PC-3 (cell line): ENCODE results near the gene NELFE.

ENCODE experiments used
- EZH2 ChIP-seq: fragments of 300-600 bp; sonication (generic); IDR thresholded peaks from one replicate; pipeline ENCODE4 v1.6.1; 2017; ENCODE audit warnings: antibody characterized with exemption, mild to moderate bottlenecking, low read length; ENCODE audit not compliant: unreplicated experiment
- TF ChIP-seq, protein P1 (sequence below): fragments of 300-600 bp; sonication (generic); conservative IDR thresholded peaks from 2 replicates; pipeline ENCODE4 v1.5.1; 2017; ENCODE audit warnings: antibody characterized with exemption, low read depth, mild to moderate bottlenecking, low read length

DNA sequence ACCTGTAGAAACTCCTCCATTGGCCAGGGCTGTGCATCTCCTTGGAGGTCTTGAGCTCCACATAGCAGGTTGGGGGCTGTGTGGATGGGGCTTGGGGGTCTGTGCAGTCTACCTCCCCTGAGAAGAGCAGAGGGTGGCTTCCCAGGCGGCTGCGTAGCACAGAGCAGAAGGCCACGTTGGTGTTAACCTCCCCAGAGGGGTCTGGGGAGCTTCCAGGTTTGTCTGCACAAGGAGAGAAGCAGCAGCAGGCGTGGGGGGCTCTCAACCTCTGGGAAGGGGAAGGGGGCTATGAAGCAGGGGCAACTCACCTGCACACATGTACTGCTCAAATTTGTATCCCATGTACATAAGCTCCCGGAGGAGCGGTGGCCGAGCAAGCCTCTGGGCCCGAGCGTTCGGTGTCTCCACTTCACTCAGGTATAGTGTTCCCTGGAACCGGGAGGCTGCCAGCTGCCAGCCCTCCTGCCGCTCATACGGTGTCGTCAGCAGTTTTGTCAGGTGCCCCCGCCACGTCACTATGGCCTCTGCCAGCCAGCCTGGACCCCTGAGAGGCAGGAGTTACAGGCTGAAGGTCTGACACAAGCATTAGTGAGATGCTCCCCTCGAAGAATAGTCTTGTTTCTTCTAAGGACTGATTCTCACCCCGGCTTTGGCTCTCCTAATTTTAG is 12.0 kb upstream of the NELFE start:
- no peak for TF ChIP-seq EZH2
- TF ChIP-seq, protein P1, sequence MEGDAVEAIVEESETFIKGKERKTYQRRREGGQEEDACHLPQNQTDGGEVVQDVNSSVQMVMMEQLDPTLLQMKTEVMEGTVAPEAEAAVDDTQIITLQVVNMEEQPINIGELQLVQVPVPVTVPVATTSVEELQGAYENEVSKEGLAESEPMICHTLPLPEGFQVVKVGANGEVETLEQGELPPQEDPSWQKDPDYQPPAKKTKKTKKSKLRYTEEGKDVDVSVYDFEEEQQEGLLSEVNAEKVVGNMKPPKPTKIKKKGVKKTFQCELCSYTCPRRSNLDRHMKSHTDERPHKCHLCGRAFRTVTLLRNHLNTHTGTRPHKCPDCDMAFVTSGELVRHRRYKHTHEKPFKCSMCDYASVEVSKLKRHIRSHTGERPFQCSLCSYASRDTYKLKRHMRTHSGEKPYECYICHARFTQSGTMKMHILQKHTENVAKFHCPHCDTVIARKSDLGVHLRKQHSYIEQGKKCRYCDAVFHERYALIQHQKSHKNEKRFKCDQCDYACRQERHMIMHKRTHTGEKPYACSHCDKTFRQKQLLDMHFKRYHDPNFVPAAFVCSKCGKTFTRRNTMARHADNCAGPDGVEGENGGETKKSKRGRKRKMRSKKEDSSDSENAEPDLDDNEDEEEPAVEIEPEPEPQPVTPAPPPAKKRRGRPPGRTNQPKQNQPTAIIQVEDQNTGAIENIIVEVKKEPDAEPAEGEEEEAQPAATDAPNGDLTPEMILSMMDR: no peak
